Tibial artery (tissue), 4 donors: ENCODE results near the gene MYBPHL.

ENCODE experiments used
- DNase-seq, 2 donors: peaks; one replicate each; pipeline ENCODE4 v3.0.0-alpha.2; 2019
- H3K27ac ChIP-seq, 2 donors: fragments of 200-600 bp; sonication (generic) in 1 of 2; 1 replicate in 1 of 2; 2 replicates in 1 of 2; pipeline ENCODE4 v1.5.1; 2018 to 2019; ENCODE audit warnings: mild to moderate bottlenecking in 1 of 2
- H3K27me3 ChIP-seq, 2 donors: fragments of 200-600 bp; sonication (generic) in 1 of 2; one replicate each; pipeline versions ENCODE4 v1.5.1 to v1.6.0; 2016 to 2019
- H3K36me3 ChIP-seq, 3 donors: fragments of 200-600 bp; sonication (generic) in 2 of 3; one replicate each; pipeline ENCODE4 v1.5.1; 2016 to 2019; ENCODE audit warnings: mild to moderate bottlenecking in 2 of 3
- H3K4me1 ChIP-seq, 4 donors: fragments of 200-600 bp; sonication (generic) in 2 of 4; 1 replicate in 3 of 4; 2 replicates in 1 of 4; pipeline ENCODE4 v1.5.1; 2016 to 2019
- H3K4me3 ChIP-seq, 2 donors: fragments of 200-600 bp; sonication (generic) in 1 of 2; 1 replicate in 1 of 2; 2 replicates in 1 of 2; pipeline ENCODE4 v1.5.1; 2018 to 2019; ENCODE audit warnings: mild to moderate bottlenecking in 2 of 2
- H3K9me3 ChIP-seq, 3 donors: fragments of 200-600 bp; sonication (generic) in 1 of 3; one replicate each; pipeline ENCODE4 v1.5.1; 2016 to 2019
- CTCF ChIP-seq, 2 experiments: fragments of 200-600 bp in 1 of 2; fragments of 450-650 bp in 1 of 2; IDR thresholded peaks; one replicate each; pipeline ENCODE4 v1.5.1; 2017 to 2019; ENCODE audit warnings: antibody characterized with exemption in 2 of 2, mild to moderate bottlenecking in 1 of 2, moderate library complexity in 1 of 2
- intact Hi-C: fragments of 100-400 bp; cut with DNase I; formaldehyde crosslinking; loops from one replicate; pipeline ENCODE4 v1.15.0; 2023; ENCODE audit warnings: low total_unique reads

MYBPHL gene

GRCh38 chr1:109299558-109300343 lies 7.1 kb downstream of the MYBPHL start:
- Histone ChIP-seq H3K9me3 (no peaks in the 10 kb centered on the region), H3K27me3 (no peaks in the 10 kb centered on the region), H3K4me1 (peaks cover 0 to 25% (median 17%) of the 10 kb centered on the region in 4 donors), H3K4me3 (no peak overlapping the region), H3K27ac (peak overlapping the region; percentile 14 to 20), H3K36me3 (no peaks in the 10 kb centered on the region)
- intact Hi-C loops, result no loop called here
- no peak for TF ChIP-seq CTCF (IDR thresholded peaks at IDR 0.05)
- DNase-seq, result no peak

GRCh38 chr1:109298666-109299557 lies 7.9 kb downstream of the MYBPHL start:
- Histone ChIP-seq H3K27ac (peak overlapping the region; percentile 20 to 39), H3K9me3 (no peaks in the 10 kb centered on the region)
- DNase-seq, result no peak

GRCh38 chr1:109296782-109297181 lies 10.0 kb downstream of the MYBPHL start:
- DNase-seq, result no peak
- no peak for TF ChIP-seq CTCF (IDR thresholded peaks at IDR 0.05)
- H3K27ac ChIP-seq, result no peak overlapping the region
- no peaks in the 10 kb centered on the region for H3K27me3 ChIP-seq
- intact Hi-C loops, result no loop called here
- H3K4me3 ChIP-seq, result no peak overlapping the region
- H3K9me3 ChIP-seq, result no peaks in the 10 kb centered on the region
- peaks cover 0 to 25% (median 17%) of the 10 kb centered on the region in 4 donors for H3K4me1 ChIP-seq
- no peaks in the 10 kb centered on the region for H3K36me3 ChIP-seq

More at GRCh38 chr1:109298666-109299557, 7.9 kb downstream of the MYBPHL start:
- no peak for TF ChIP-seq CTCF (IDR thresholded peaks at IDR 0.05)
- Histone ChIP-seq H3K4me1 (peaks cover 0 to 25% (median 17%) of the 10 kb centered on the region in 4 donors), H3K4me3 (no peak overlapping the region), H3K36me3 (no peaks in the 10 kb centered on the region), H3K27me3 (no peaks in the 10 kb centered on the region)
- intact Hi-C loops, result no loop called here

GRCh38 chr1:109295712-109296415 lies 10.9 kb downstream of the MYBPHL start:
- intact Hi-C loops, result no loop called here
- peaks cover 0 to 25% (median 17%) of the 10 kb centered on the region in 4 donors for H3K4me1 ChIP-seq
- no peaks in the 10 kb centered on the region for H3K9me3 ChIP-seq
- TF ChIP-seq CTCF (IDR thresholded peaks at IDR 0.05), result no peak
- DNase-seq, result no peak
- no peaks in the 10 kb centered on the region for H3K36me3 ChIP-seq
- H3K27me3 ChIP-seq, result no peaks in the 10 kb centered on the region
- H3K27ac ChIP-seq, result no peak overlapping the region
- no peak overlapping the region for H3K4me3 ChIP-seq

GRCh38 chr1:109294481-109294880 lies 12.3 kb downstream of the MYBPHL start:
- no peak for TF ChIP-seq CTCF (IDR thresholded peaks at IDR 0.05)
- no peaks in the 10 kb centered on the region for H3K27me3 ChIP-seq
- no peak overlapping the region for H3K27ac ChIP-seq
- intact Hi-C loops, result no loop called here
- no peak overlapping the region for H3K4me3 ChIP-seq
- no peaks in the 10 kb centered on the region for H3K9me3 ChIP-seq
- no peaks in the 10 kb centered on the region for H3K36me3 ChIP-seq
- peaks cover 0 to 16% (median 13%) of the 10 kb centered on the region in 4 donors for H3K4me1 ChIP-seq
- no peak for DNase-seq
